HG03175 (cell line): Measurements from ENCODE around the gene RASGRP1.
A peak's percentile ranks its signal among the peaks of the same experiment; 100 is the strongest.
"Not testable (repeated sequence)": the region's sequence is repeated elsewhere in the genome, so short reads cannot be mapped to it uniquely, and the experiment has no call there.

ENCODE experiments used
- ATAC-seq: cut with Tn5 transposase; IDR thresholded peaks from one replicate; pipeline ENCODE4 v1.9.1; 2021; ENCODE audit warnings: mild to moderate bottlenecking, moderate library complexity; ENCODE audit not compliant: unreplicated experiment

RASGRP1 gene

GRCh38 chr15:38564557-38565286 lies at the start of gene RASGRP1:
Gene RASGRP1, minus strand, starts transcription at chr15:38564814. Its CDS starts 186 bp downstream, at chr15:38564628.
- peak; percentile 74 for ATAC-seq

- ATAC-seq = no peak
Measured at GRCh38 chr15:38613085-38613484, 48.5 kb upstream of the RASGRP1 start.

- no peak for ATAC-seq
Measured at GRCh38 chr15:38612159-38612863, 47.7 kb upstream of the RASGRP1 start.

GRCh38 chr15:38611228-38611627 lies 46.6 kb upstream of the RASGRP1 start:
- no peak for ATAC-seq

- ATAC-seq = no peak
Measured at GRCh38 chr15:38610748-38611147, 46.1 kb upstream of the RASGRP1 start.

GRCh38 chr15:38609097-38609738 lies 44.6 kb upstream of the RASGRP1 start:
- ATAC-seq = no peak

- no peak for ATAC-seq
Measured at GRCh38 chr15:38608682-38609081, 44.1 kb upstream of the RASGRP1 start.

- ATAC-seq = no peak
Measured at GRCh38 chr15:38605744-38606143, 41.1 kb upstream of the RASGRP1 start.

GRCh38 chr15:38603672-38604071 lies 39.1 kb upstream of the RASGRP1 start:
- ATAC-seq = no peak

- ATAC-seq = no peak
Measured at GRCh38 chr15:38602910-38603670, 38.5 kb upstream of the RASGRP1 start.

GRCh38 chr15:38600236-38600635 lies 35.6 kb upstream of the RASGRP1 start:
- ATAC-seq = no peak

GRCh38 chr15:38598749-38599148 lies 34.1 kb upstream of the RASGRP1 start:
- ATAC-seq = no peak

GRCh38 chr15:38597219-38597800 lies 32.7 kb upstream of the RASGRP1 start:
- ATAC-seq = no peak

GRCh38 chr15:38593524-38593923 lies 28.9 kb upstream of the RASGRP1 start:
- ATAC-seq = no peak

GRCh38 chr15:38589502-38589901 lies 24.9 kb upstream of the RASGRP1 start:
- ATAC-seq = no peak

- no peak for ATAC-seq
Measured at GRCh38 chr15:38588672-38589071, 24.1 kb upstream of the RASGRP1 start.

- no peak for ATAC-seq
Measured at GRCh38 chr15:38587214-38587613, 22.6 kb upstream of the RASGRP1 start.

- ATAC-seq = not testable (repeated sequence)
Measured at GRCh38 chr15:38586005-38586404, 21.4 kb upstream of the RASGRP1 start.

GRCh38 chr15:38578626-38579025 lies 14.0 kb upstream of the RASGRP1 start:
- no peak for ATAC-seq

GRCh38 chr15:38577424-38577987 lies 12.9 kb upstream of the RASGRP1 start:
- no peak for ATAC-seq
